ENCODE measurements around the gene GPBP1L1.

DNA sequence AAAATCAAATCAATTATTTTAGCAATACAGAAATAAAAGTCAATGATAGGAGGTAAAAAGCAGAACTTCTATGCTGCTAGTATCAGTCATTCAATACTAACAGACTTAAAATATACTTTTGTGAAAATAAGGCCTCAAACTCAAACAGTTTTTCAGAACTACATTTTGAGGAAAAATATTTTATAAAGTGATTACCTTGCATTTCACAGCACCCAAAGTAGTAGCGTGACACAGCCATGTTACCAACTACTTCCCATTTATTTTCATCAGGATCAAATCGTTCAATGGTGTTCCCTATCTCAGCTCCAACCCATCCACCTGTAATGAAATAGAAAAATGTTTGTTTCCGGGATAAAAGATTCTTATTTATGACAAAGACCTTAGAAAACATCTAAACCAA is 30.4 kb upstream of the GPBP1L1 start:
- no peak for TF ChIP-seq EZH2phosphoT487 (IDR thresholded peaks at IDR 0.05; ENCODE audit: insufficient read depth, low read depth)
- TF ChIP-seq EZH2 (IDR thresholded peaks at IDR 0.05; ENCODE audit: insufficient read depth, poor library complexity, severe bottlenecking): no peak

Measured in GM23248 (cell line).